Endothelial cell of umbilical vein (primary cell): ENCODE results near the gene APOBEC2. TPM values are rescaled to one million over a fixed set of nuclear protein-coding genes. Genes with fewer than 3 reads are reported as not detected.

Experiments used
- BruUV-seq: library from RNA; stranded (reverse); fragments of 400-500 nt; replicated peaks from 2 replicates; lab custom pipeline; 2021; lab: Mats Ljungman, UMichigan
- CTCF ChIA-PET: fragments of 300-600, 350-600 bp; sonication (Branson Sonifier 250); formaldehyde crosslinking; loops from one replicate; lab custom pipeline; 2021; ENCODE audit warnings: antibody characterized with exemption, inconsistent platforms; lab: Charles Lee
- POLR2A ChIA-PET: fragments of 300-600, 350-600 bp; sonication (Branson Sonifier 250); formaldehyde crosslinking; loops from one replicate; lab custom pipeline; 2021; ENCODE audit warnings: antibody characterized with exemption, inconsistent platforms; lab: Charles Lee
- DNase-seq: peaks from one replicate; pipeline ENCODE4 v3.0.0-alpha.2; 2011; ENCODE audit warnings: low read depth, low spot score
- FAIRE-seq: peaks from 2 replicates; lab custom pipeline; 2011; peaks lifted over from hg19 to GRCh38; lab: Jason Lieb, UNC
- H2AFZ ChIP-seq: 2 replicates; pipeline ENCODE4 v1.6.0; 2012; ENCODE audit warnings: low read depth, low read length, control low read depth, inconsistent platforms
- H3K27ac ChIP-seq: 2 replicates; pipeline ENCODE4 v1.5.1; 2011; ENCODE audit warnings: low read depth, mild to moderate bottlenecking, control low read depth, low read length, moderate library complexity; ENCODE audit not compliant: insufficient read depth
- H3K27me3 ChIP-seq, 2 experiments: 2 replicates each; pipeline versions ENCODE4 v1.6.0 to v1.6.1; 2011; ENCODE audit warnings: low read length in 2 of 2, mixed read lengths in 1 of 2; ENCODE audit not compliant: control insufficient read depth in 2 of 2, insufficient read depth in 2 of 2
- H3K36me3 ChIP-seq, 2 experiments: 2 replicates in 1 of 2; 3 replicates in 1 of 2; pipeline ENCODE4 v1.5.1; 2011; ENCODE audit warnings: low read length in 2 of 2, mild to moderate bottlenecking in 1 of 2, moderate library complexity in 1 of 2; ENCODE audit not compliant: control insufficient read depth in 2 of 2, insufficient read depth in 2 of 2; ENCODE audit errors: extremely low read depth in 1 of 2
- H3K4me1 ChIP-seq: 3 replicates; pipeline ENCODE4 v1.5.1; 2011; ENCODE audit warnings: mild to moderate bottlenecking, low read length; ENCODE audit not compliant: control insufficient read depth, insufficient read depth; ENCODE audit errors: extremely low read depth
- H3K4me2 ChIP-seq: 2 replicates; pipeline ENCODE4 v1.6.1; 2011; ENCODE audit warnings: low read length, control low read depth, mixed read lengths; ENCODE audit not compliant: insufficient read depth
- H3K4me3 ChIP-seq, 3 experiments: fragments of 200-600 bp in 1 of 3; sonication (generic), shearing (Covaris generic) in 1 of 3; replicated peaks in 1 of 3; 2 replicates each; pipeline ENCODE4 v1.5.1; 2011 to 2016; ENCODE audit warnings: control low read depth in 3 of 3, low read length in 3 of 3, mild to moderate bottlenecking in 2 of 3, inconsistent platforms in 1 of 3, low read depth in 1 of 3, moderate library complexity in 1 of 3; ENCODE audit not compliant: insufficient read depth in 1 of 3
- H3K79me2 ChIP-seq: 2 replicates; pipeline ENCODE4 v1.6.0; 2012; ENCODE audit warnings: low read length, inconsistent platforms; ENCODE audit not compliant: control insufficient read depth, insufficient read depth
- H3K9ac ChIP-seq: replicated peaks from 2 replicates; pipeline ENCODE3; 2011; ENCODE audit warnings: low read length, control low read depth; ENCODE audit not compliant: insufficient read depth; ENCODE audit errors: extremely low read depth
- H3K9me1 ChIP-seq: replicated peaks from 3 replicates; pipeline ENCODE4 v1.6.0; 2011; ENCODE audit warnings: mild to moderate bottlenecking, low read length; ENCODE audit not compliant: control insufficient read depth, insufficient read depth; ENCODE audit errors: extremely low read depth
- H3K9me3 ChIP-seq: replicated peaks from 2 replicates; pipeline ENCODE4 v1.5.1; 2012; ENCODE audit warnings: low read length, inconsistent platforms; ENCODE audit not compliant: control insufficient read depth, insufficient read depth
- H4K20me1 ChIP-seq: replicated peaks from 2 replicates; pipeline ENCODE3; 2011; ENCODE audit warnings: mild to moderate bottlenecking, low read length; ENCODE audit not compliant: control insufficient read depth, insufficient read depth; ENCODE audit errors: extremely low read depth
- CTCF ChIP-seq, 2 donors: IDR thresholded peaks; 1 replicate in 1 of 2; 2 replicates in 1 of 2; pipeline ENCODE4 v1.5.1; 2011; ENCODE audit warnings: low read length in 2 of 2, mild to moderate bottlenecking in 2 of 2, moderate library complexity in 2 of 2, control low read depth in 1 of 2, inconsistent platforms in 1 of 2, low read depth in 1 of 2; ENCODE audit not compliant: insufficient read depth in 1 of 2; ENCODE audit errors: extremely low read depth in 1 of 2
- EZH2 ChIP-seq: IDR thresholded peaks from 2 replicates; pipeline ENCODE4 v1.6.1; 2012; ENCODE audit warnings: borderline replicate concordance, low read depth, mild to moderate bottlenecking, moderate library complexity, low read length, inconsistent platforms; ENCODE audit not compliant: severe bottlenecking
- FOS ChIP-seq: IDR thresholded peaks from 2 replicates; pipeline ENCODE4 v1.6.1; 2011; ENCODE audit warnings: mild to moderate bottlenecking, low read length, moderate library complexity, borderline replicate concordance; ENCODE audit not compliant: insufficient read depth
- GATA2 ChIP-seq: IDR thresholded peaks from 2 replicates; pipeline ENCODE4 v1.7.0; 2011; ENCODE audit warnings: low read depth, mild to moderate bottlenecking, moderate library complexity, mixed read lengths, low read length; ENCODE audit not compliant: insufficient read length, insufficient read depth
- JUN ChIP-seq: IDR thresholded peaks from 2 replicates; pipeline ENCODE4 v1.6.1; 2011; ENCODE audit warnings: borderline replicate concordance, low read depth; ENCODE audit not compliant: insufficient read length, insufficient read depth
- MAX ChIP-seq: IDR thresholded peaks from 2 replicates; pipeline ENCODE4 v1.6.1; 2011; ENCODE audit not compliant: insufficient read depth, insufficient read length
- MYC ChIP-seq: IDR thresholded peaks from one replicate; pipeline ENCODE4 v1.6.1; 2011; ENCODE audit warnings: mild to moderate bottlenecking, low read depth, low read length
- POLR2A ChIP-seq: IDR thresholded peaks from 2 replicates; pipeline ENCODE4 v1.6.1; 2012; ENCODE audit warnings: low read depth, mild to moderate bottlenecking, control low read depth, low read length
- POLR2AphosphoS5 ChIP-seq: IDR thresholded peaks from 2 replicates; pipeline ENCODE4 v1.6.1; 2012; ENCODE audit warnings: low read depth, mild to moderate bottlenecking, control low read depth, low read length, moderate library complexity; ENCODE audit not compliant: insufficient read depth
- dilution Hi-C: fragments of 300-500 bp; cut with MboI; formaldehyde crosslinking; loops from one replicate; pipeline ENCODE4 v1.15.0; 2019; ENCODE audit warnings: low sequenced_read_pairs; ENCODE audit not compliant: extremely low pct_ligation_motif_present
- intact Hi-C: fragments of 100-400 bp; cut with micrococcal nuclease; formaldehyde crosslinking; loops from one replicate; pipeline ENCODE4 v1.10.0; 2022
- polyA plus RNA-seq, 4 experiments: library from polyadenylated mRNA; depleted of rRNA in 3 of 4; stranded (reverse) in 3 of 4; unstranded in 1 of 4; fragments of >200 nt; gene quantifications; 2 replicates each; pipeline versions ENCODE4 v1.2.1 to v1.2.3, GENCODE V29; 2011 to 2012; ENCODE audit warnings: missing spikeins in 1 of 4
- total RNA-seq: library from RNA; stranded (reverse); gene quantifications from 2 replicates; pipeline ENCODE4 v1.2.3, GENCODE V29; 2021

The APOBEC2 gene
- total and polyA plus RNA-seq, 2 donors (not counting 3 experiments of a cell fraction or from before 2014, with no cell fraction given) = not detected

- H3K27ac ChIP-seq = no peak overlapping the region
- no peaks in the 10 kb centered on the region for H3K4me1 ChIP-seq
- dilution Hi-C loops (no loop called here), intact Hi-C loops (no loop called here)
- peaks cover 0 to 2% of the 10 kb centered on the region in 2 experiments for H3K27me3 ChIP-seq
- FAIRE-seq = no peak
- ChIA-PET CTCF (interaction anchor here (1.1 to 2.7 kb wide), 4 partner anchors 10 to 143 kb away, joined by 3 to 21 read pairs (median 5); no protein-coding TSS in a partner anchor), POLR2A (no interaction called here)
- no peaks in the 10 kb centered on the region for H3K9me1 ChIP-seq
- no peak overlapping the region for H3K4me2 ChIP-seq
- no peaks in the 10 kb centered on the region for H4K20me1 ChIP-seq
- no TSS peak for BruUV-seq
- H2AFZ ChIP-seq = no peak overlapping the region
- no peak overlapping the region for H3K4me3 ChIP-seq
- no peaks in the 10 kb centered on the region for H3K36me3 ChIP-seq
- no peak for TF ChIP-seq EZH2
- no peak for TF ChIP-seq FOS
- TF ChIP-seq MAX = no peak
- TF ChIP-seq JUN = no peak
- no peak for TF ChIP-seq POLR2A
- TF ChIP-seq MYC = no peak
- no peak for TF ChIP-seq CTCF (IDR thresholded peaks at IDR 0.05; ENCODE audit: extremely low read depth in 1 of 2, insufficient read depth in 1 of 2, low read depth in 1 of 2, low read length in 2 of 2)
- no peak for TF ChIP-seq POLR2AphosphoS5
- TF ChIP-seq GATA2 = no peak
- H3K79me2 ChIP-seq = no peaks in the 10 kb centered on the region
- H3K9ac ChIP-seq = no peak overlapping the region
- no peaks in the 10 kb centered on the region for H3K9me3 ChIP-seq
- DNase-seq = no peak
These were observed 15.7 kb upstream of the APOBEC2 start for GRCh38 chr6:41037107-41037900.
